HepG2 (cell line): ENCODE measurements around the gene GPBAR1. TPM values are rescaled to one million over a fixed set of nuclear protein-coding genes. Genes with fewer than 3 reads are reported as not detected.

Source experiments
- CHD2 ChIP-seq: IDR thresholded peaks from 2 replicates; pipeline ENCODE4 v1.6.1; 2011; ENCODE audit warnings: low read depth, low read length, improper control_type of control experiment
- GTF2F1 ChIP-seq: fragments of 150-350 bp; IDR thresholded peaks from 2 replicates; pipeline ENCODE4 v1.6.1; 2014; ENCODE audit warnings: low read length
- KIAA2018 ChIP-seq: sonication (generic); formaldehyde crosslinking; IDR thresholded peaks from 2 replicates; pipeline ENCODE4 v1.5.0; 2020; ENCODE audit warnings: mild to moderate bottlenecking, missing genetic modification reagents, borderline replicate concordance
- MAF1 ChIP-seq: sonication (generic); formaldehyde crosslinking; IDR thresholded peaks from 2 replicates; pipeline ENCODE4 v1.5.0; 2020; ENCODE audit warnings: missing genetic modification reagents, borderline replicate concordance
- NFKB2 ChIP-seq: sonication (generic); formaldehyde crosslinking; IDR thresholded peaks from 2 replicates; pipeline ENCODE4 v1.4.0; 2020; ENCODE audit warnings: missing genetic modification reagents, borderline replicate concordance
- PHF8 ChIP-seq: sonication (generic); formaldehyde crosslinking; IDR thresholded peaks from 2 replicates; pipeline ENCODE4 v1.5.0; 2020; ENCODE audit warnings: missing genetic modification reagents
- SP5 ChIP-seq: IDR thresholded peaks from 2 replicates; pipeline ENCODE4 v1.6.1; 2016; ENCODE audit warnings: low read depth, borderline replicate concordance
- TRIM24 ChIP-seq: sonication (generic); formaldehyde crosslinking; IDR thresholded peaks from 2 replicates; pipeline ENCODE4 v1.8.0; 2022; ENCODE audit warnings: mild to moderate bottlenecking, missing genetic modification reagents
- ZNF619 ChIP-seq: sonication (generic); formaldehyde crosslinking; IDR thresholded peaks from 2 replicates; pipeline ENCODE4 v1.4.0; 2020; ENCODE audit warnings: mild to moderate bottlenecking, missing genetic modification reagents
- ZNF644 ChIP-seq: IDR thresholded peaks from 2 replicates; pipeline ENCODE4 v1.6.1; 2016; ENCODE audit warnings: low read depth
- ZNF816 ChIP-seq: sonication (generic); formaldehyde crosslinking; IDR thresholded peaks from 2 replicates; pipeline ENCODE4 v1.8.0; 2022; ENCODE audit warnings: missing genetic modification reagents, mild to moderate bottlenecking, borderline replicate concordance
- ZSCAN5A ChIP-seq: sonication (generic); formaldehyde crosslinking; IDR thresholded peaks from 2 replicates; pipeline ENCODE4 v1.8.0; 2022; ENCODE audit warnings: mild to moderate bottlenecking, missing genetic modification reagents, borderline replicate concordance
- polyA plus RNA-seq, 8 experiments: library from polyadenylated mRNA; depleted of rRNA in 3 of 8; stranded (reverse) in 7 of 8; unstranded in 1 of 8; fragments of >200 nt; fragmentation: Illumina TruSeq in 4 of 8; extraction: Trizol in 4 of 8; gene quantifications; 2 replicates each; pipeline versions ENCODE4 v1.2.1 to v1.2.3, GENCODE V29; 2011 to 2016; ENCODE audit warnings: low read depth in 4 of 8, missing spikeins in 1 of 8, mixed read lengths in 1 of 8; ENCODE audit not compliant: insufficient read depth in 1 of 8
- total RNA-seq, 5 experiments: library from RNA; depleted of rRNA; stranded (reverse); fragments of >200 nt; fragmentation: Illumina TruSeq; extraction: Trizol; gene quantifications; 2 replicates each; pipeline ENCODE4 v1.2.3, GENCODE V29; 2016; ENCODE audit warnings: low read depth in 1 of 5
- TF ChIP-seq, protein P1 (sequence below): sonication (generic); formaldehyde crosslinking; IDR thresholded peaks from 2 replicates; pipeline ENCODE4 v1.4.0; 2020; ENCODE audit warnings: low read depth, mild to moderate bottlenecking, missing genetic modification reagents
- TF ChIP-seq, protein P2 (sequence below): sonication (generic); formaldehyde crosslinking; IDR thresholded peaks from 2 replicates; pipeline ENCODE4 v1.5.0; 2020; ENCODE audit warnings: missing genetic modification reagents, mild to moderate bottlenecking, borderline replicate concordance
- TF ChIP-seq, protein P3 (sequence below): sonication (generic); formaldehyde crosslinking; IDR thresholded peaks from 2 replicates; pipeline ENCODE4 v1.4.0; 2020; ENCODE audit warnings: mild to moderate bottlenecking, missing genetic modification reagents

Gene GPBAR1
- total and polyA plus RNA-seq, 2 of the 13 experiments (the other 11 are each of a cell fraction or from before 2014, with no cell fraction given), result 0.05 to 0.09 TPM

GRCh38 chr2:218217360-218218267 is 43.2 kb upstream of the GPBAR1 start (continued):
- TF ChIP-seq KIAA2018 (CRISPR knock-in tag) (no peak), CHD2 (no peak), TRIM24 (CRISPR knock-in tag) (no peak), ZSCAN5A (no peak), GTF2F1 (no peak), ZNF619 (CRISPR knock-in tag) (no peak), ZNF816 (CRISPR knock-in tag) (no peak), PHF8 (CRISPR knock-in tag) (peak; percentile 62), NFKB2 (CRISPR knock-in tag) (no peak), MAF1 (CRISPR knock-in tag) (no peak), ZNF644 (no peak), SP5 (no peak)
- TF ChIP-seq, protein P1, sequence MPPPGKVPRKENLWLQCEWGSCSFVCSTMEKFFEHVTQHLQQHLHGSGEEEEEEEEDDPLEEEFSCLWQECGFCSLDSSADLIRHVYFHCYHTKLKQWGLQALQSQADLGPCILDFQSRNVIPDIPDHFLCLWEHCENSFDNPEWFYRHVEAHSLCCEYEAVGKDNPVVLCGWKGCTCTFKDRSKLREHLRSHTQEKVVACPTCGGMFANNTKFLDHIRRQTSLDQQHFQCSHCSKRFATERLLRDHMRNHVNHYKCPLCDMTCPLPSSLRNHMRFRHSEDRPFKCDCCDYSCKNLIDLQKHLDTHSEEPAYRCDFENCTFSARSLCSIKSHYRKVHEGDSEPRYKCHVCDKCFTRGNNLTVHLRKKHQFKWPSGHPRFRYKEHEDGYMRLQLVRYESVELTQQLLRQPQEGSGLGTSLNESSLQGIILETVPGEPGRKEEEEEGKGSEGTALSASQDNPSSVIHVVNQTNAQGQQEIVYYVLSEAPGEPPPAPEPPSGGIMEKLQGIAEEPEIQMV (CRISPR knock-in tag), result no peak
- TF ChIP-seq, protein P2, sequence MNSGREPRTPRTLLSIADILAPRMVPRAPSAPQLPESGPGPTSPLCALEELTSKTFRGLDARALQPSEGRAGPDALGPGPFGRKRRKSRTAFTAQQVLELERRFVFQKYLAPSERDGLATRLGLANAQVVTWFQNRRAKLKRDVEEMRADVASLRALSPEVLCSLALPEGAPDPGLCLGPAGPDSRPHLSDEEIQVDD, result no peak
- TF ChIP-seq, protein P3, sequence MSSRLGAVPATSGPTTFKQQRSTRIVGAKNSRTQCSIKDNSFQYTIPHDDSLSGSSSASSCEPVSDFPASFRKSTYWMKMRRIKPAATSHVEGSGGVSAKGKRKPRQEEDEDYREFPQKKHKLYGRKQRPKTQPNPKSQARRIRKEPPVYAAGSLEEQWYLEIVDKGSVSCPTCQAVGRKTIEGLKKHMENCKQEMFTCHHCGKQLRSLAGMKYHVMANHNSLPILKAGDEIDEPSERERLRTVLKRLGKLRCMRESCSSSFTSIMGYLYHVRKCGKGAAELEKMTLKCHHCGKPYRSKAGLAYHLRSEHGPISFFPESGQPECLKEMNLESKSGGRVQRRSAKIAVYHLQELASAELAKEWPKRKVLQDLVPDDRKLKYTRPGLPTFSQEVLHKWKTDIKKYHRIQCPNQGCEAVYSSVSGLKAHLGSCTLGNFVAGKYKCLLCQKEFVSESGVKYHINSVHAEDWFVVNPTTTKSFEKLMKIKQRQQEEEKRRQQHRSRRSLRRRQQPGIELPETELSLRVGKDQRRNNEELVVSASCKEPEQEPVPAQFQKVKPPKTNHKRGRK (CRISPR knock-in tag), result no peak; the same call in 1 of the 2 replicates
